Hair follicle dermal papilla cell (primary cell): ENCODE measurements around the gene MOAP1. TPM values are rescaled to one million over a fixed set of nuclear protein-coding genes. Genes with fewer than 3 reads are reported as not detected.

Source experiments
- total RNA-seq: library from RNA; depleted of rRNA; stranded (reverse); fragments of >200 nt; gene quantifications from 2 replicates; pipeline ENCODE4 v1.2.3, GENCODE V29; 2012

MOAP1 gene, protein sequence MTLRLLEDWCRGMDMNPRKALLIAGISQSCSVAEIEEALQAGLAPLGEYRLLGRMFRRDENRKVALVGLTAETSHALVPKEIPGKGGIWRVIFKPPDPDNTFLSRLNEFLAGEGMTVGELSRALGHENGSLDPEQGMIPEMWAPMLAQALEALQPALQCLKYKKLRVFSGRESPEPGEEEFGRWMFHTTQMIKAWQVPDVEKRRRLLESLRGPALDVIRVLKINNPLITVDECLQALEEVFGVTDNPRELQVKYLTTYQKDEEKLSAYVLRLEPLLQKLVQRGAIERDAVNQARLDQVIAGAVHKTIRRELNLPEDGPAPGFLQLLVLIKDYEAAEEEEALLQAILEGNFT
- 12.0 and 14.8 TPM in 2 replicates for total RNA-seq

GRCh38 chr14:93184391-93185348 lies at the start of gene MOAP1, which contains the start of gene LYSET:
TSS of gene MOAP1 (minus strand) at chr14:93184897. CDS start at chr14:93184242, 655 bp downstream.
TSS of gene LYSET (plus strand) at chr14:93185317. CDS start at chr14:93185406, 89 bp downstream.

GRCh38 chr14:93206793-93207467 lies 22.2 kb upstream of the MOAP1 start, which contains the start of the genes GON7 and UBR7:
TSS of gene GON7 (minus strand) at chr14:93207065. CDS start at chr14:93207037, 28 bp downstream.
TSS of gene UBR7 (plus strand) at chr14:93207256. CDS start at chr14:93207292, 36 bp downstream.

Other genes with a start within 250 kb of the MOAP1 start
- 25.8 and 46.4 TPM in 2 replicates for gene ITPK1, start 69.0 kb downstream of the MOAP1 start, total RNA-seq
- 4.7 and 4.9 TPM in 2 replicates for gene LYSET, start 420 bp upstream of the MOAP1 start, total RNA-seq
- gene GON7, start 22.2 kb upstream of the MOAP1 start, total RNA-seq, result 6.8 and 8.4 TPM in 2 replicates
- gene UBR7, start 22.4 kb upstream of the MOAP1 start, total RNA-seq, result 15.1 and 18.3 TPM in 2 replicates
- 34.2 and 42.5 TPM in 2 replicates for gene BTBD7, start 148.1 kb upstream of the MOAP1 start, total RNA-seq
- not detected in 2 replicates for gene COX8C, start 162.3 kb upstream of the MOAP1 start, total RNA-seq
- gene UNC79, start 246.0 kb upstream of the MOAP1 start, total RNA-seq, result 0.12 and 0.16 TPM in 2 replicates